ENCODE measurements around the gene ESYT1.
A peak's percentile ranks its signal among the peaks of the same experiment; 100 is the strongest.

ESYT1 gene

DNA sequence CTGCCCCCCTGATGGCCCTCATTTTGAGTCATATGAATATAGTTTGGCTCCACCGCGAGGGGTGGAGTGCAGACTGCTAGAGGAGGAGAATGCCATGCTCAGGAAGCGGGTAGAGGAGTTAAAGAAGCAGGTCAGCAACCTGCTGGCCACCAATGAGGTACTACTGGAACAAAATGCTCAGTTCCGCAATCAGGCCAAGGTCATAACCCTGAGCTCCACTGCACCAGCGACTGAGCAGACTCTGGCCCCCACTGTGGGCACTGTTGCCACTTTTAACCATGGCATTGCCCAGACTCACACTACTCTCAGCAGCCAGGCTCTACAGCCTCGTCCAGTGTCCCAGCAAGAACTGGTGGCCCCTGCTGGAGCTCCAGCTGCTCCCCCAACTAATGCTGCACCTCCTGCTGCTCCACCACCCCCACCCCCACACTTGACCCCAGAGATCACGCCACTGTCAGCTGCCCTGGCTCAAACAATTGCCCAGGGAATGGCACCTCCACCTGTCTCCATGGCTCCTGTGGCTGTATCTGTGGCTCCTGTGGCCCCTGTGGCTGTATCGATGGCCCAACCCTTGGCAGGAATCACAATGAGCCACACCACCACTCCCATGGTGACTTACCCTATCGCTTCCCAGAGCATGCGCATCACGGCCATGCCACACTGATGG lies 6.7 kb upstream of the ESYT1 start:
- H3K27ac ChIP-seq, result peak overlapping the region; percentile 10; the same call in 1 of the 2 replicates
- TF ChIP-seq, protein P1, sequence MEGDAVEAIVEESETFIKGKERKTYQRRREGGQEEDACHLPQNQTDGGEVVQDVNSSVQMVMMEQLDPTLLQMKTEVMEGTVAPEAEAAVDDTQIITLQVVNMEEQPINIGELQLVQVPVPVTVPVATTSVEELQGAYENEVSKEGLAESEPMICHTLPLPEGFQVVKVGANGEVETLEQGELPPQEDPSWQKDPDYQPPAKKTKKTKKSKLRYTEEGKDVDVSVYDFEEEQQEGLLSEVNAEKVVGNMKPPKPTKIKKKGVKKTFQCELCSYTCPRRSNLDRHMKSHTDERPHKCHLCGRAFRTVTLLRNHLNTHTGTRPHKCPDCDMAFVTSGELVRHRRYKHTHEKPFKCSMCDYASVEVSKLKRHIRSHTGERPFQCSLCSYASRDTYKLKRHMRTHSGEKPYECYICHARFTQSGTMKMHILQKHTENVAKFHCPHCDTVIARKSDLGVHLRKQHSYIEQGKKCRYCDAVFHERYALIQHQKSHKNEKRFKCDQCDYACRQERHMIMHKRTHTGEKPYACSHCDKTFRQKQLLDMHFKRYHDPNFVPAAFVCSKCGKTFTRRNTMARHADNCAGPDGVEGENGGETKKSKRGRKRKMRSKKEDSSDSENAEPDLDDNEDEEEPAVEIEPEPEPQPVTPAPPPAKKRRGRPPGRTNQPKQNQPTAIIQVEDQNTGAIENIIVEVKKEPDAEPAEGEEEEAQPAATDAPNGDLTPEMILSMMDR (conservative IDR thresholded peaks at IDR 0.05), result no peak

DNA sequence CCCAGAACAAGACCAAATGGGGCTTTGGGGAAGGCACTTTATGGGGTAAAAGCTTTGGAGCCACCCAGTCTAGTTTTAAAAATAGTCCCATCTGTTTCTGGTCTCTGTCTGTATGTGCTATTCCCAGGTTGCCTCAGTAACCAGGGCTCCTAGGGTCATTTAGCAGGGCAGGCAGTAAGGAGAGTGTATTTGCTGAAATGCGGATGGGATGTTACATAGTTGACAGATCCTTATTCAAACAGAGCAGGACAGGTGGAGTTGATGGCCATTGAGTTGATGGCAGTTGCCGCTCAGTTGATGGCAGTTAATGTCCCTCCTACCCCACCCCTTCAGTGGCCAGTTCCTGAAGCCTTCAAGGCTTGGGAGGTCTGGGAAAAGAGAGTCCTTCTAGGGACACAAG lies 5.4 kb upstream of the ESYT1 start:
- TF ChIP-seq, protein P1 (conservative IDR thresholded peaks at IDR 0.05), result no peak
- H3K27ac ChIP-seq, result peak overlapping the region; percentile 10; the same call in 1 of the 2 replicates

DNA sequence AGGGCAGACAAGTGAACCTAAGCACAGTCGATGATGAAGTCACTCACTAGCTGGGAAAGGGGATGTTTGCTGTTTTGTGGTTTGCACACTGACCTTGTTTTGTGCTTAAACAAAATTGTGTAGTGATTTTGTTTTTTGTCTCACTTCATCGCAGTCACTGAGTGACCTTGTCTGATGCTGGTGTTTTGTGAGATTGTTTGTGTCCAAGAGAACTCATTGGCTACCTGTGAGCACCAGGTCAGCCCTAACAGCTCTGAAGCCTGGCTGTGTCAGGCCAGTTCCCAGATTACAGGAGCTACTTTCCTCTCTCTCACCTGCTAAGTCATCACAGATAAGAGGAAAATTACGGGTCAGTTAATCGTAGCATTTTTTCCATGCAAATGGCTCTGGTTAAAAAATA lies 3.9 kb upstream of the ESYT1 start:
- TF ChIP-seq, protein P1 (conservative IDR thresholded peaks at IDR 0.05), result no peak

DNA sequence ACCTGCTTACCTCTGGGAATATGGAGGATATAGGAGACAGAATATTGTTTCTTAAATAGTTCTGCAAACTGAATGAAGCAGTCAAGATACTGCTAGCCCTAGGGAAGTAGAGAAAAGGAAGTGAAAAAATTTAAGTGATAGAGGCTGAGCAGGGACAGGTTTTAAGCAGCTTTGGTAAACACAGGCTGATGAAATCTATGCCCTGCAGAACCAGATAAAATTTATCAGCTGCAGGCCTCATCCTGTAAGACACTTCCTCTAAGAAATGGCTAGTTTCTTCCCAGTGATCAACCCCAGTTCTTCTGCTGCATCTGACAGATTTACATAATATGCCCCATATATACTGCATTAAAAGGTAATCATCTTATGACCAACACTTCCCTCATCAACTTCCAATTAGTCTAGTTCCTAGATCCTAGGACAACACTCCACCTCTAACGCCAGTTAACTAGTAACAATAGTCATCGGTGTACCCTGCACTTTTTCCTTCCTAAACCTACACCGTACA lies 1.3 kb upstream of the ESYT1 start:
- TF ChIP-seq, protein P1 (conservative IDR thresholded peaks at IDR 0.05), result no peak
- H3K27ac ChIP-seq, result peak overlapping the region; percentile 86

More for the DNA sequence above, 3.9 kb upstream of the ESYT1 start:
- no peak overlapping the region for H3K27ac ChIP-seq

DNA sequence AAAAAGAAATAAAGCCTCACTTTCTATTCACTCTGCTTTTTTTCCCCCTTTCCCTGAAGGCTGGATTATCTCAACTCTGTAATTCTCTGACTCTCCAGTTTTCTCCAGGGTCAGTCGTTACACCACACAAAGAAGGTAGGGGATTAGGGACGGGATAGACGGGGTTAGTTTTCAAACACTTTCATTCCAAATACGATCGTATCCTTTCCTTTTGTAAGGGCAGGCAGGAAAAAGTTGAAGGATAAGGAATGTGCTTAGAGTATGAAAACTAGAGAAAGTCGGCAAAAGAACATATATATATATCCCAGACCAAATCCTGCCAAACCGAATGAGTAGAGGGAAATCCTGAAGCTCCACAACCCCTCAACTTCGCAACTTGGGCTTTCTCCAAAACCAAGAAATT lies 581 bp upstream of the ESYT1 start:
- TF ChIP-seq, protein P1 (conservative IDR thresholded peaks at IDR 0.05), result no peak
- H3K27ac ChIP-seq, result peak overlapping the region; percentile 86

DNA sequence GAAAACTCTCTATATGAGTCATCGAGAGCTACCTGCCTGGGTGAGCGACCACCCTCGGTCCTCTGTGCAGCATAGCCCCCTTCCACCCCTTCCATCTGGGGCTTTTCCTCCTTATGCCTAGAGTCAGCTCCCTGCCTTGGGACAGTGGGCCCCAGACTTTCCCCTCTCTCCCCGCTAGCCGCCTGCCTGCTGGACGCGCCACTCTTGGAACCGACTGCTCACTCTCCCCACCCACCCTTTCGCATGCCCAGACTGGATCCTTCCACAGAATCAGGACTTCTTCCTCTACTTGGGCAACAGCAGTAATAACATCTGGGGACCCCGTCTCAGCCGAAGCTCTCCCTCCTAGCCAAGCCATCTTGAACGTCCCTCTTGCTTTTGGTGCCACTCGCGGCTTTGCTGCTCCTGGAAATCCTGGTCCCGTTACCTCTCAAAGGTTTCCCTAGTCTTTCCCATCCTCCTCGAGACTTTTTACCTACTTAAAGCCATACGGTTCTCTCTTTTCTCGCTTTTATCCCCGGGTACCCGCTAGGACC lies 671 bp downstream of the ESYT1 start:
- peak overlapping the region; percentile 86 for H3K27ac ChIP-seq
- TF ChIP-seq, protein P1 (conservative IDR thresholded peaks at IDR 0.05), result no peak

DNA sequence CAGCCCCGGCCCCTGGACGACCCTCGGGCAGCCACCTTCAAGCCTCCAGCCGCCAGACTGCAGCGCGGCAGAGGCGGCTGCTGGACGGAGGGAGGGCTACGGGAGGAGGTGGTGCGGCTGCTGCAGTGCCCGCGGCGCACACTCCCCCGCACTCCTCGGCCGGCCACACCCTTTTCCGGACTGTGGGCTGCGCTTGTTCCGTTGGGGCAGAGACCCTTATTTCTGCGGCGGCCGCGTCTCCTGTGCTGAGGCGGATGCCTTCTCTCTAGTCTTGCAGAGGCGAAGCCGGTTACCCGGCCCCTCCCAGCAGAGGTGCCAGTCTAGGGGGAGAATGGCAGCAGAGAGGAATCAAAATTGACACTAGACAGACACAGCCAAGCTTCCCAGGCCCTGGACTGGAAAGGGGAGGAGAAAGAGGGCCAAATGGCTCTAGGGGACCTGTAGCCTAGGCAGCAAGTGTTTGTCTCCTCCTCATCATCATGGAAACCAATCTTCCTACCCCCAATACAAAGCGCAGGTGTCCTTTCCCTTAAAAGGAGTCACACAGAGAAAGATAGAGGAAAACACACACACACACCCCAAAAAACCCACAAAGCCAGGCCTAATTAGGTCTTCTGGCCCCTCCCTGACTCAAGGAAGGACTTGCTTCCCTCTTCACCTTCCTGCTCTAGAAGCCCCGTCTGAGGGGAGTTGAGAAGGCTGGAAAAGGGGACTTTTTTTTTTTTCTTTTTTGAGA lies 1.3 kb downstream of the ESYT1 start:
- TF ChIP-seq, protein P1 (conservative IDR thresholded peaks at IDR 0.05), result no peak
- H3K27ac ChIP-seq, result peak overlapping the region; percentile 86

Data from VCaP (cell line).